NCI-H82 (cell line): ENCODE results near the gene CSRNP3.
"Not testable (repeated sequence)": the region's sequence is repeated elsewhere in the genome, so short reads cannot be mapped to it uniquely, and the experiment has no call there.

ENCODE experiments used
- DNase-seq: peaks from one replicate; lab custom pipeline; 2025; lab: John Stamatoyannopoulos, UW

CSRNP3 gene

GRCh38 chr2:165590999-165591398 lies 121.5 kb downstream of the CSRNP3 start:
- DNase-seq = not testable (repeated sequence)

GRCh38 chr2:165593081-165593480 lies 123.6 kb downstream of the CSRNP3 start:
- DNase-seq = no peak

GRCh38 chr2:165594231-165594934 lies 124.9 kb downstream of the CSRNP3 start:
- no peak for DNase-seq

GRCh38 chr2:165594935-165595255 lies 125.4 kb downstream of the CSRNP3 start:
- DNase-seq = no peak

- DNase-seq = no peak
These were observed 127.3 kb downstream of the CSRNP3 start for GRCh38 chr2:165596788-165597187.

GRCh38 chr2:165601065-165601830 lies 131.8 kb downstream of the CSRNP3 start:
- no peak for DNase-seq

GRCh38 chr2:165601928-165602521 lies 132.5 kb downstream of the CSRNP3 start:
- no peak for DNase-seq

- DNase-seq = no peak
These were observed 140.2 kb downstream of the CSRNP3 start for GRCh38 chr2:165609672-165610071.

GRCh38 chr2:165610591-165611029 lies 141.1 kb downstream of the CSRNP3 start:
- no peak for DNase-seq

- DNase-seq = no peak
These were observed 148.4 kb downstream of the CSRNP3 start for GRCh38 chr2:165617741-165618481.

GRCh38 chr2:165618806-165619205 lies 149.3 kb downstream of the CSRNP3 start:
- no peak for DNase-seq

- DNase-seq = no peak
These were observed 151.6 kb downstream of the CSRNP3 start for GRCh38 chr2:165621086-165621560.

GRCh38 chr2:165623161-165623560 lies 153.7 kb downstream of the CSRNP3 start:
- DNase-seq = no peak

- DNase-seq = no peak
These were observed 154.4 kb downstream of the CSRNP3 start for GRCh38 chr2:165623783-165624469.

- no peak for DNase-seq
These were observed 154.9 kb downstream of the CSRNP3 start for GRCh38 chr2:165624470-165624800.

- DNase-seq = no peak
These were observed 158.0 kb downstream of the CSRNP3 start for GRCh38 chr2:165627470-165627869.

- no peak for DNase-seq
These were observed 160.3 kb downstream of the CSRNP3 start for GRCh38 chr2:165629776-165630175.

GRCh38 chr2:165630236-165630635 lies 160.7 kb downstream of the CSRNP3 start:
- no peak for DNase-seq

GRCh38 chr2:165631089-165631488 lies 161.6 kb downstream of the CSRNP3 start:
- no peak for DNase-seq

GRCh38 chr2:165632594-165632993 lies 163.1 kb downstream of the CSRNP3 start:
- no peak for DNase-seq

GRCh38 chr2:165633431-165633830 lies 163.9 kb downstream of the CSRNP3 start:
- no peak for DNase-seq

- no peak for DNase-seq
These were observed 164.8 kb downstream of the CSRNP3 start for GRCh38 chr2:165634282-165634681.
